NCI-H1930 (cell line): ENCODE data around the gene CCDC154.
"Not testable (repeated sequence)": the region's sequence is repeated elsewhere in the genome, so short reads cannot be mapped to it uniquely, and the experiment has no call there.

Experiments
- DNase-seq, 2 experiments: peaks; one replicate each; lab custom pipeline; 2025; lab: John Stamatoyannopoulos, UW

CCDC154 gene

GRCh38 chr16:1474082-1474795 is 29.9 kb upstream of the CCDC154 start:
- DNase-seq: no peak

GRCh38 chr16:1472974-1473373 is 28.6 kb upstream of the CCDC154 start:
- no peak for DNase-seq

GRCh38 chr16:1471569-1472194 is 27.3 kb upstream of the CCDC154 start:
- DNase-seq: no peak

GRCh38 chr16:1470481-1471251 is 26.3 kb upstream of the CCDC154 start:
- no peak for DNase-seq

- no peak for DNase-seq
Measured at GRCh38 chr16:1469693-1470201, 25.4 kb upstream of the CCDC154 start.

- not testable (repeated sequence) for DNase-seq
Measured at GRCh38 chr16:1469141-1469540, 24.8 kb upstream of the CCDC154 start.

GRCh38 chr16:1468426-1468810 is 24.1 kb upstream of the CCDC154 start:
- no peak for DNase-seq

- DNase-seq: no peak
Measured at GRCh38 chr16:1466968-1467521, 22.7 kb upstream of the CCDC154 start.

- DNase-seq: no peak
Measured at GRCh38 chr16:1466054-1466453, 21.7 kb upstream of the CCDC154 start.

- DNase-seq: no peak
Measured at GRCh38 chr16:1465567-1465915, 21.2 kb upstream of the CCDC154 start.

GRCh38 chr16:1464894-1465566 is 20.7 kb upstream of the CCDC154 start:
- DNase-seq: no peak

GRCh38 chr16:1464196-1464893 is 20.0 kb upstream of the CCDC154 start:
- no peak for DNase-seq

GRCh38 chr16:1461146-1461545 is 16.8 kb upstream of the CCDC154 start:
- DNase-seq: no peak

- DNase-seq: no peak
Measured at GRCh38 chr16:1460602-1461138, 16.3 kb upstream of the CCDC154 start.

GRCh38 chr16:1459967-1460366 is 15.6 kb upstream of the CCDC154 start:
- DNase-seq: no peak

GRCh38 chr16:1458977-1459341 is 14.6 kb upstream of the CCDC154 start:
- no peak for DNase-seq

- no peak for DNase-seq
Measured at GRCh38 chr16:1458336-1458976, 14.1 kb upstream of the CCDC154 start.

- no peak for DNase-seq
Measured at GRCh38 chr16:1457489-1458245, 13.3 kb upstream of the CCDC154 start.

GRCh38 chr16:1456951-1457350 is 12.6 kb upstream of the CCDC154 start:
- DNase-seq: no peak
